Superior temporal gyrus (tissue), 1 donor: ENCODE measurements around the gene NINL.
A peak's percentile ranks its signal among the peaks of the same experiment; 100 is the strongest.
"Not testable (repeated sequence)": the region's sequence is repeated elsewhere in the genome, so short reads cannot be mapped to it uniquely, and the experiment has no call there.

ENCODE experiments used
- DNase-seq: peaks from one replicate; pipeline ENCODE4 v3.0.0-alpha.2; 2016; ENCODE audit errors: extremely low spot score

The NINL gene

GRCh38 chr20:25552977-25553376, 32.4 kb downstream of the NINL start:
- DNase-seq = no peak

- no peak for DNase-seq
These were observed 33.7 kb downstream of the NINL start for GRCh38 chr20:25551413-25552215.

GRCh38 chr20:25550645-25551337, 34.5 kb downstream of the NINL start:
- not testable (repeated sequence) for DNase-seq

GRCh38 chr20:25549843-25550477, 35.4 kb downstream of the NINL start:
- no peak for DNase-seq

GRCh38 chr20:25549172-25549773, 36.1 kb downstream of the NINL start:
- no peak for DNase-seq

GRCh38 chr20:25548613-25549086, 36.7 kb downstream of the NINL start:
- no peak for DNase-seq

- no peak for DNase-seq
These were observed 37.3 kb downstream of the NINL start for GRCh38 chr20:25547999-25548398.

GRCh38 chr20:25547063-25547462, 38.3 kb downstream of the NINL start:
- no peak for DNase-seq

- DNase-seq = no peak
These were observed 39.3 kb downstream of the NINL start for GRCh38 chr20:25546048-25546447.

- no peak for DNase-seq
These were observed 40.2 kb downstream of the NINL start for GRCh38 chr20:25545171-25545570.

- DNase-seq = no peak
These were observed 40.6 kb downstream of the NINL start for GRCh38 chr20:25544734-25545133.

- DNase-seq = no peak
These were observed 41.0 kb downstream of the NINL start for GRCh38 chr20:25544311-25544710.

- DNase-seq = no peak
These were observed 42.3 kb downstream of the NINL start for GRCh38 chr20:25543068-25543467.

- no peak for DNase-seq
These were observed 43.7 kb downstream of the NINL start for GRCh38 chr20:25541676-25542075.

GRCh38 chr20:25539742-25540672, 45.3 kb downstream of the NINL start:
- peak; percentile 82 for DNase-seq

- DNase-seq = no peak
These were observed 46.3 kb downstream of the NINL start for GRCh38 chr20:25538838-25539665.

GRCh38 chr20:25537890-25538289, 47.4 kb downstream of the NINL start:
- DNase-seq = no peak

GRCh38 chr20:25535762-25536161, 49.6 kb downstream of the NINL start:
- no peak for DNase-seq

GRCh38 chr20:25534845-25535244, 50.5 kb downstream of the NINL start:
- DNase-seq = no peak
